ENCODE results near the gene GM2A.

GM2A gene

DNA sequence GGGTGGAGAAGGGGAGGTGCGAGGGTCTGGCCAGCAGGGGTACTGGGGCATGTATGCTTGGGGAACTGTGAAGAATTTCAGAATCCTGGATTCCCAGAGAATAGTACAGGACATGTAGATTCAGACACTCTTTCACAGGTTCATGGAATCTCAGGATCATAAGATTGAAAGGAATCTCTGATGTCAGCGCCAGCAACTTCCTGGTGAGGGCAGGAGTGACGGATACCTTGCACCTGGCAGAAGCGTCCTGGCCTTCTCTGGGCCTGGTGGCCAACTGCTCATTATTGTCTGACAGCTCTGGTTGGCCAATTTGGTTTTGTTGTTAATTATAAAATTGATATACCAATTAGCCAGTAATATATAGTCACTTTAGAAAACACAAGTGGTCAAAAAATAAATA is 6.9 kb downstream of the GM2A start:
- H3K9me3 ChIP-seq (ENCODE audit: insufficient read depth, low read depth, low read length), result no peaks in the 10 kb centered on the region
- H3K27me3 ChIP-seq (ENCODE audit: insufficient read depth, low read length, poor library complexity, severe bottlenecking), result no peaks in the 10 kb centered on the region
- H3K79me2 ChIP-seq (ENCODE audit: insufficient read depth, low read length), result no peaks in the 10 kb centered on the region
- no peak overlapping the region for H3K9ac ChIP-seq (ENCODE audit: low read depth, low read length, poor library complexity, severe bottlenecking)
- no peak overlapping the region for H3K4me3 ChIP-seq (ENCODE audit: low read length, poor library complexity, severe bottlenecking)
- H4K20me1 ChIP-seq (ENCODE audit: insufficient read depth, low read length, poor library complexity, severe bottlenecking), result no peaks in the 10 kb centered on the region
- no peak overlapping the region for H3K4me2 ChIP-seq (ENCODE audit: low read depth, low read length, poor library complexity, severe bottlenecking)
- H3K36me3 ChIP-seq (ENCODE audit: insufficient read depth, low read length), result no peaks in the 10 kb centered on the region; the same call in 1 of the 2 replicates
- H2AFZ ChIP-seq (ENCODE audit: low read length), result no peak overlapping the region
- no peaks in the 10 kb centered on the region for H3K9me2 ChIP-seq (replicated peaks; ENCODE audit: low read depth, low read length)
- no peak for TF ChIP-seq EZH2phosphoT487 (IDR thresholded peaks at IDR 0.05; ENCODE audit: borderline replicate concordance)
- TF ChIP-seq, protein P1, sequence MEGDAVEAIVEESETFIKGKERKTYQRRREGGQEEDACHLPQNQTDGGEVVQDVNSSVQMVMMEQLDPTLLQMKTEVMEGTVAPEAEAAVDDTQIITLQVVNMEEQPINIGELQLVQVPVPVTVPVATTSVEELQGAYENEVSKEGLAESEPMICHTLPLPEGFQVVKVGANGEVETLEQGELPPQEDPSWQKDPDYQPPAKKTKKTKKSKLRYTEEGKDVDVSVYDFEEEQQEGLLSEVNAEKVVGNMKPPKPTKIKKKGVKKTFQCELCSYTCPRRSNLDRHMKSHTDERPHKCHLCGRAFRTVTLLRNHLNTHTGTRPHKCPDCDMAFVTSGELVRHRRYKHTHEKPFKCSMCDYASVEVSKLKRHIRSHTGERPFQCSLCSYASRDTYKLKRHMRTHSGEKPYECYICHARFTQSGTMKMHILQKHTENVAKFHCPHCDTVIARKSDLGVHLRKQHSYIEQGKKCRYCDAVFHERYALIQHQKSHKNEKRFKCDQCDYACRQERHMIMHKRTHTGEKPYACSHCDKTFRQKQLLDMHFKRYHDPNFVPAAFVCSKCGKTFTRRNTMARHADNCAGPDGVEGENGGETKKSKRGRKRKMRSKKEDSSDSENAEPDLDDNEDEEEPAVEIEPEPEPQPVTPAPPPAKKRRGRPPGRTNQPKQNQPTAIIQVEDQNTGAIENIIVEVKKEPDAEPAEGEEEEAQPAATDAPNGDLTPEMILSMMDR (conservative IDR thresholded peaks at IDR 0.05; ENCODE audit: low read length), result no peak
- no peaks in the 10 kb centered on the region for H3F3A ChIP-seq (ENCODE audit: low read depth)
- H3K4me1 ChIP-seq (ENCODE audit: insufficient read depth, low read length, poor library complexity, severe bottlenecking), result peaks cover 7% of the 10 kb centered on the region

DNA sequence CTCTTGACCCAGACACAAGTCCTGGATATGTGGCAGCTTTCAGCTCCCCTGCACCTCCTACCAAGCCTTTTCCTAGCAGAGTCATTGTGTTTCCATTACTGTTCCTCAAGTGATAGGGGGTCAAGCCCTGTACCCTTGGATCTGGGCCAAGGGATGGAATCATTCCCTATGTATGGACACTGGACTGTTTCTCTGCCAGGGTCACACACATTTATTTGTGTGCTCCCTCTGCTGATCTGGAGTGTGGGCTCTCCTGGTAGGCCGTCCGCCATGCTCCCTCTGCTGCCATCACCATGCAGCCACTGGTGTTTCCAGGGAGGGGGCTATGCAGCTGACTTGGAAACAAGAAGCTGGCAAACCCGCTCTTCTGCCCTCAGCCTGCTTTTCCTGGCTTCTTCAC is 9.5 kb downstream of the GM2A start:
- no peak for TF ChIP-seq EZH2phosphoT487 (IDR thresholded peaks at IDR 0.05; ENCODE audit: borderline replicate concordance)
- TF ChIP-seq, protein P1 (conservative IDR thresholded peaks at IDR 0.05; ENCODE audit: low read length), result no peak
- no peak overlapping the region for H2AFZ ChIP-seq (ENCODE audit: low read length)
- no peak overlapping the region for H3K9ac ChIP-seq (ENCODE audit: low read depth, low read length, poor library complexity, severe bottlenecking)
- H3K79me2 ChIP-seq (ENCODE audit: insufficient read depth, low read length), result no peaks in the 10 kb centered on the region
- H3K4me1 ChIP-seq (ENCODE audit: insufficient read depth, low read length, poor library complexity, severe bottlenecking), result no peaks in the 10 kb centered on the region
- no peaks in the 10 kb centered on the region for H3F3A ChIP-seq (ENCODE audit: low read depth)
- H3K4me2 ChIP-seq (ENCODE audit: low read depth, low read length, poor library complexity, severe bottlenecking), result no peak overlapping the region
- no peaks in the 10 kb centered on the region for H3K9me3 ChIP-seq (ENCODE audit: insufficient read depth, low read depth, low read length)
- no peaks in the 10 kb centered on the region for H3K9me2 ChIP-seq (replicated peaks; ENCODE audit: low read depth, low read length)
- no peaks in the 10 kb centered on the region for H3K27me3 ChIP-seq (ENCODE audit: insufficient read depth, low read length, poor library complexity, severe bottlenecking)
- peaks cover 9% of the 10 kb centered on the region; the same call in 1 of the 2 replicates for H3K36me3 ChIP-seq (ENCODE audit: insufficient read depth, low read length)
- no peak overlapping the region for H3K4me3 ChIP-seq (ENCODE audit: low read length, poor library complexity, severe bottlenecking)
- no peaks in the 10 kb centered on the region for H4K20me1 ChIP-seq (ENCODE audit: insufficient read depth, low read length, poor library complexity, severe bottlenecking)

DNA sequence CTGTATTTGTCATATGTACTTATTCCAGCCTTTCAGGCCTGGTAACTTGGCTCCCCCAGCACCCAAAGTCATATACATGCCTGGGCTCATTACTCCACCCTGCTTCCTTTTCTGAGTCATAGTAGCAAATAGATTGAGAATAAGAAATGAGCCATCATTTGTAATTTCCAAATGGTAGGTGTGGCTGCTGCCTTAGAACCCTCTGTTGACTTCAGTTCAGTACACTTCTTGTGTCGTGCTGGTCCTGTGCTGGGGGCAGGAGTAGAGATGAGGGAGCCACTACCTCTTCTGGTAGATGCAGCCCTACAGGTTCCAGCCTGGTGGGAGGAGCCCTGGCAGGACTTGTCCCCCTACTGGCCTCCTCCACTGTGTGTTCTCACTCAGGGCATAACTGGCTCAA is 11.1 kb downstream of the GM2A start:
- H3F3A ChIP-seq (ENCODE audit: low read depth), result no peaks in the 10 kb centered on the region
- H3K27me3 ChIP-seq (ENCODE audit: insufficient read depth, low read length, poor library complexity, severe bottlenecking), result no peaks in the 10 kb centered on the region
- H3K4me2 ChIP-seq (ENCODE audit: low read depth, low read length, poor library complexity, severe bottlenecking), result no peak overlapping the region
- H2AFZ ChIP-seq (ENCODE audit: low read length), result no peak overlapping the region
- H3K9me3 ChIP-seq (ENCODE audit: insufficient read depth, low read depth, low read length), result no peaks in the 10 kb centered on the region
- H3K9ac ChIP-seq (ENCODE audit: low read depth, low read length, poor library complexity, severe bottlenecking), result no peak overlapping the region
- H3K79me2 ChIP-seq (ENCODE audit: insufficient read depth, low read length), result no peaks in the 10 kb centered on the region
- H3K36me3 ChIP-seq (ENCODE audit: insufficient read depth, low read length), result peaks cover 9% of the 10 kb centered on the region; the same call in 1 of the 2 replicates
- H3K4me3 ChIP-seq (ENCODE audit: low read length, poor library complexity, severe bottlenecking), result no peak overlapping the region
- H3K9me2 ChIP-seq (replicated peaks; ENCODE audit: low read depth, low read length), result no peaks in the 10 kb centered on the region
- no peaks in the 10 kb centered on the region for H3K4me1 ChIP-seq (ENCODE audit: insufficient read depth, low read length, poor library complexity, severe bottlenecking)
- TF ChIP-seq EZH2phosphoT487 (IDR thresholded peaks at IDR 0.05; ENCODE audit: borderline replicate concordance), result no peak
- TF ChIP-seq, protein P1 (conservative IDR thresholded peaks at IDR 0.05; ENCODE audit: low read length), result no peak
- H4K20me1 ChIP-seq (ENCODE audit: insufficient read depth, low read length, poor library complexity, severe bottlenecking), result no peaks in the 10 kb centered on the region
